NOMO-1 (cell line): ENCODE data around the gene ZNF609.

Experiments
- DNase-seq, 2 experiments: peaks; one replicate each; lab custom pipeline; 2025; ENCODE audit not compliant: unreplicated experiment in 2 of 2; lab: John Stamatoyannopoulos, UW

ZNF609 gene

GRCh38 chr15:64690008-64690407 lies 229.6 kb downstream of the ZNF609 start:
- DNase-seq = no peak

GRCh38 chr15:64690578-64691296 lies 230.4 kb downstream of the ZNF609 start:
- no peak for DNase-seq

- DNase-seq = peak; percentile 39 to 60
Observed at GRCh38 chr15:64691896-64692565, 231.7 kb downstream of the ZNF609 start.

GRCh38 chr15:64693134-64693533 lies 232.8 kb downstream of the ZNF609 start:
- no peak for DNase-seq

GRCh38 chr15:64694816-64695215 lies 234.4 kb downstream of the ZNF609 start:
- DNase-seq = no peak

GRCh38 chr15:64695561-64695992 lies 235.2 kb downstream of the ZNF609 start:
- peak; percentile 78 to 86 for DNase-seq

- no peak for DNase-seq
Observed at GRCh38 chr15:64696481-64696880, 236.1 kb downstream of the ZNF609 start.

GRCh38 chr15:64697911-64698369 lies 237.6 kb downstream of the ZNF609 start:
- no peak for DNase-seq

GRCh38 chr15:64698823-64699222 lies 238.4 kb downstream of the ZNF609 start:
- DNase-seq = no peak

- DNase-seq = no peak
Observed at GRCh38 chr15:64699751-64700388, 239.5 kb downstream of the ZNF609 start.

- no peak for DNase-seq
Observed at GRCh38 chr15:64701051-64701450, 240.7 kb downstream of the ZNF609 start.

GRCh38 chr15:64701482-64702184 lies 241.3 kb downstream of the ZNF609 start:
- no peak for DNase-seq

GRCh38 chr15:64702816-64703631 lies 242.6 kb downstream of the ZNF609 start:
- peak; percentile 78 to 89 for DNase-seq

- no peak for DNase-seq
Observed at GRCh38 chr15:64703632-64703959, 243.2 kb downstream of the ZNF609 start.

GRCh38 chr15:64705006-64705405 lies 244.6 kb downstream of the ZNF609 start:
- DNase-seq = no peak

GRCh38 chr15:64706011-64706911 lies 245.9 kb downstream of the ZNF609 start:
- no peak for DNase-seq

- no peak for DNase-seq
Observed at GRCh38 chr15:64710676-64711428, 250.5 kb downstream of the ZNF609 start.

GRCh38 chr15:64712353-64712752 lies 252.0 kb downstream of the ZNF609 start:
- DNase-seq = no peak

- no peak for DNase-seq
Observed at GRCh38 chr15:64713592-64713991, 253.2 kb downstream of the ZNF609 start.
